SIG-M5 (cell line): ENCODE results near the gene CNTNAP2.
"Not testable (repeated sequence)": the region's sequence is repeated elsewhere in the genome, so short reads cannot be mapped to it uniquely, and the experiment has no call there.

Experiments
- DNase-seq: peaks from one replicate; lab custom pipeline; 2025; lab: John Stamatoyannopoulos, UW

The CNTNAP2 gene

DNA sequence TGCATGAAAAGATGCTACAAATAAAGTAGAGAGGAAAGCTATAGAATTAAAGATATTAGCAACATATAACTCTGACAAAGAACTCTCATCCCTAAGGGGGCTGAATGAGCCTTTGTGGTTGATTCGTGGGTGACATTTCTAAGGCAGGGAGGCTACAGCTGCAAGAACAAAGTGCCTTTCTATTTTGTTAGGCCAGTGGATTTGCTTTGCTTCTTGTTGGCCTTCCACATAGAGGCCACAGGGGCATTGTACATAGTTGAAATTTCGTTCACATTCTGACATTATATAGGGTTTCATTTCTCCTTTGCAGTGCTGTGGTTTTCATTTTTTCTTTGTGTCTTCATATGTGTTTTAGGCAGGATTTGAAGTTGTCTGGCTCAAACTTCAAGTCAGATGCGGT is 1654.7 kb downstream of the CNTNAP2 start:
- DNase-seq, result no peak

DNA sequence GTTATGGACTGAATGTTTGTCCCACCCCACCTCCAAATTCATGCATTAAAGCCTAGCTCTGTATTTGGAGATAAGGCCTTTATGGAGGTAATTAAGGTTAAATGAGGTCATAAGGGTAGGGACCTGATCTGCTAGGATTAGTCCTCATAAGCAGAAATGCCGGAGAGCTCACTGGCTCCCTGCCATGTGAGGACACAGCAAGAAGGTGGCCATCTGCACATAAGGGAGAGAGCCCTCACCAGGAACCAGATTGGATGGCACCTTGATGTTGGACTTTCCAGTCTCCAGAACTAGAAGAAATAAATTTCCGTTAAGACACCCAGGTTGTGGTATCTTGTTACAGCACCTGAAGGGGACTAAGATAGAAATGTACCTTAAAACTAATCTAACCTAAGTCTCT is 1657.9 kb downstream of the CNTNAP2 start:
- no peak for DNase-seq

- DNase-seq, result no peak
Observed at GRCh38 chr7:147775516-147776284, 1659.1 kb downstream of the CNTNAP2 start.

GRCh38 chr7:147777309-147777708 is 1660.7 kb downstream of the CNTNAP2 start:
- DNase-seq, result no peak

- no peak for DNase-seq
Observed at GRCh38 chr7:147779949-147780348, 1663.3 kb downstream of the CNTNAP2 start.

- DNase-seq, result no peak
Observed at GRCh38 chr7:147796581-147796980, 1680.0 kb downstream of the CNTNAP2 start.

DNA sequence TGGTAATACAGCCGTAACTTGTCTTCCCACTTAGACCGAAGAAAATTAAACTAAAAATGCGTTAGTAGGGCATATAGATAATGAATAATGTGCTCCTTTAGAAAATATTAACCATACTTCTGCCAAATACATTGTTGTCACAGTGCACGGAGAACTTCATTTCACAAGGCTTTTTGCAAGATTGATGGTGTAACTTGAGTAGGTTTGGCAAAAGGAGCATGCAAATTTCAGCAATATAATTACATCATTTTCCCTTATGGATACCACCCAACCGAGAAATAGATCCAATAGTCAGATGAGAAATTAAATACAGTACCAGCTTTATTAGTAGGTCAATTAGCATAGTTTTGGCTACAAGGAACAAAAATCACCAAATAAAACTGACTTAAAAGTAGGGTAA is 1681.4 kb downstream of the CNTNAP2 start:
- no peak for DNase-seq

- not testable (repeated sequence) for DNase-seq
Observed at GRCh38 chr7:147801762-147802161, 1685.2 kb downstream of the CNTNAP2 start.

DNA sequence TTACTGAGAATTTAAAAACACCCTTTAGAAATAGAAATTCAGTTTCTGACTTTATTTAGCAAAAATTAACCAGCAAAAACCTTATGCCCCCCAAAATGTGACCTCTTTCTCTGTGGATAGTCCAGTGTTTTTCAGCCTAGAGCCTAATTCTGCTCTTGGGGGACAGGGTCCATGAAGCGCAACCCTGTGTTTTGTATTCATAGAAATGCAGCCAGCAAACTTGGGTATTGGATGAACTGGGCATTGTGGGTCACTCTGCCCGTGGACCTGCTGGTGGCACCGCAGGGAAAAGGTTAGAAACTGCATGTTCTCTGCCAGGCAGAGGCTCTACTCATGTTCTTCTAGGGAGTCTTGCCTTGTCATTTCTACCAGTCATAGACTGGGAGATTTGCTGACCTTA is 1686.5 kb downstream of the CNTNAP2 start:
- no peak for DNase-seq

DNA sequence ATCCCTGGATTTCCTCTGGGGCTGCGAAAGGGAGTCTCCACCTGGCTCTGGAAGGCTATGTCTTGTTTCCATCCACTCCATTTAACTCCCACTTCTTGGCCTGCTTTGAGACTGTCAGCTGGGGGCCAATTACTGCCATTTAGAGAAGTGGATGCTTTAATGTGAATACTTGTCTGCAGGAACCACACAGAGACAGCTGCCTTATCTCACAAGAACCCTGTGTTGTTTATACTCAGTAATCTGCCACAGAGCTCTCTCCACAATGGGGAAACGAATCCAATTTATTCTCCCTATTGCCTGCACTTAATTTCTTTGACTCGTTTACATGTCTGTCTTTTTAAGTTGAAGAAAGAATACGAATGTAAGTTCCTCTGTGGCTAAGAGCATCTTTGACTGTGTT is 1687.0 kb downstream of the CNTNAP2 start:
- no peak for DNase-seq

- no peak for DNase-seq
Observed at GRCh38 chr7:147804032-147804431, 1687.4 kb downstream of the CNTNAP2 start.

GRCh38 chr7:147805996-147806576 is 1689.5 kb downstream of the CNTNAP2 start:
- no peak for DNase-seq

DNA sequence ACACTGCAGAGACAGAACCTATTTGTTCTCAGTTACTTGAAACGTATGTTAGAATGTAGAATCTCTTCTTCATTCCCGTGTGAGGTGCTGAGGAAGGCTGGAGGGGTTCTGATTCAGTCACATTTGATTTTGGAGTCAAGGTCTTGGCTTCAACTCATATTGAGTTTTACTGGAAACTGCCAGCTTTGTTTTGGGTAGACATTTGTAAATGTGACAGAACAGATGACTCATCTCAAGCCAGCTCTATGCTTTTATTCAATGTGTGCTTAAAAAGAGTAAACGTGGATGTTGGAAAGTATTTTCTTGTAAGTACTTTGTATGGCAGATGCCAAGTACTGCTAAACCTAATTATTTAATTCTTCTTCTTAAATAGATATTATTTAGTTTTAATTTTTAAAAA is 1693.2 kb downstream of the CNTNAP2 start:
- DNase-seq, result no peak

- DNase-seq, result no peak
Observed at GRCh38 chr7:147810269-147810668, 1693.7 kb downstream of the CNTNAP2 start.

- no peak for DNase-seq
Observed at GRCh38 chr7:147811923-147812322, 1695.3 kb downstream of the CNTNAP2 start.

DNA sequence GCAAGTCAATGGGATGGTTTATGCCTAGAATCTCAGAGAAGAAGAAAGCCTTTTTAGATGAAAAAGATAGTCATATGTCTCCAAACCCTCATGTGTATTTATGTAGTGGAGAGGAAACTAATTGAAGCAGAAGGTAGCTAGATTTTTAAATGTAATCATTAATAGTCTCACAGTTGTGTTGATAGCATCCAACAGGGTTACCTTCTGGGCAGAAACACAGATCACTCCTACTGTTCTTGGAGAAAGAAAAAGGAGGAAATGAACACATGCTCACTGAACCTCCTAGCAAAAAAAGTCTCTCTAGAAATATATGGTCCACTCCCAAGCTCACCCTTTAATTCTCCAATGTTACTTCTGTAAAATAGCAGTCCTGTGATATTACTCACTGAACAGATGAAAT is 1696.7 kb downstream of the CNTNAP2 start:
- DNase-seq, result no peak

- DNase-seq, result no peak
Observed at GRCh38 chr7:147818317-147818716, 1701.7 kb downstream of the CNTNAP2 start.

DNA sequence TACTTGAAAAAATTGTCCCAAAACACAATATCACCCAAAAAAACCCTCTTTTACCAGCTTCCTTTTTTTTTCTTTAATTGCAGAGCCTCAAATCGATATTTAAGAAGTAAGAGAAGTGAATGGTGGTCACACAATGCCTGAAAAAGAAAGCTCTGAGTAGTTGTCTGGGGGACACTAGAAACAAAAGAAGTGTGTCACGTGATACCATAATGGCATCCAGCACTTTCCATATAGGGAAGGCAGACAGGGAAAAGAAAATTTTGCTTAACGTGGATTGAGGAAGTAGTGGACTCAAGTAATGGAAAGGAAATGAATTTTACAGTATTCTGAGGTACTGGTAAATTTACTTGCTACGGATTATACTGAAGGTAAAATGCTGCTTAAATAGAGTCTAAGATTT is 1708.1 kb downstream of the CNTNAP2 start:
- no peak for DNase-seq

- no peak for DNase-seq
Observed at GRCh38 chr7:147829016-147829415, 1712.4 kb downstream of the CNTNAP2 start.

DNA sequence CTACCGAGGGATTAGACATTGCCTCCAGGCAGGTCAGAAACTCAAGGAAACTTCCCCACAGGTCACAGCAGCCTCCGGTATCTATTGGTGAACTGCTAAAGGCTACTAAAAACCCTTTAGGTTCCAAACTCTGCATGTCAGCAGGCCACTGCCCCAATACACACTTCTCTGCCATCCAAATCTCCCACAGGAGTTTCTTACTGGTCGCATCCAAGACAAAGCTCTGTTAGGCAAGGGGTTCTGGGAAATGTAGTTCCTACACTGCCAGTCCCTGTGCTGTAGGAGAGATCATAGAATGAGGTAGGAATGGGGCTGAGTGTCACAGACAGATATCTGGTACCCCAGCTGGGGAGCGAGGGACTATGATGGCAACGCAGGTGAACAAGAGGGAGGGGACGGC is 1717.0 kb downstream of the CNTNAP2 start:
- no peak for DNase-seq

- DNase-seq, result no peak
Observed at GRCh38 chr7:147833970-147834369, 1717.4 kb downstream of the CNTNAP2 start.

DNA sequence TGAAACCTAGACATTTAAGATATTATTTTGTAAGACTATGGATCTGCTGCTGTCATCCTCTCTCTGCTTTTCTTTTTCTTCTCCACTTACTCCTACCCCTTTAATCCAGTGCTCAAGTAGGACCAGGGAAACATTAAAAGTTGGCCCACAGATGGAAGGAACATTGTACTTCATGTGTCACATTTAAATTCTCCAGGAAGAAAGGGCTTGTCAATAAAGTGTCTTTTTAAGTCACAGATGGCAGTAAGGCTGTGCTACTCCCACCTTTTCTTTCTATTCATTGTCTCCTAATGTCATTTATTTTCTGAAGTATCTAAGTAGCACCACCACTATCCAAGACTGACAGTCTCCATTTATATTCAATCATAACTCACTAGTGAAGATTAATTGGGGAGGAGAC is 1736.2 kb downstream of the CNTNAP2 start:
- DNase-seq, result no peak

GRCh38 chr7:147857152-147858140 is 1740.8 kb downstream of the CNTNAP2 start:
- no peak for DNase-seq
